ENCODE results near the gene TRABD2B. TPM values are rescaled to one million over a fixed set of nuclear protein-coding genes. Genes with fewer than 3 reads are reported as not detected.

Gene TRABD2B
- total and polyA plus RNA-seq, 2 donors (not counting 1 experiment from before 2014, with no cell fraction given): under 0.01 TPM; not detected in 1

- H3K27ac ChIP-seq (ENCODE audit: insufficient read depth, low read length): no peak overlapping the region
- no peaks in the 10 kb centered on the region for H4K20me1 ChIP-seq (ENCODE audit: control insufficient read depth, extremely low read depth, insufficient read depth, low read length)
- TF ChIP-seq EZH2 (IDR thresholded peaks at IDR 0.05; ENCODE audit: low read length, missing control alignments): no peak
- TF ChIP-seq CTCF (conservative IDR thresholded peaks at IDR 0.05 in 1 of 2, IDR thresholded peaks at IDR 0.05 in 1 of 2; ENCODE audit: low read depth in 1 of 2, low read length in 2 of 2): no peak
- H3K36me3 ChIP-seq (ENCODE audit: control insufficient read depth, insufficient read depth, low read length): no peaks in the 10 kb centered on the region
- no peak overlapping the region for H3K9ac ChIP-seq (ENCODE audit: insufficient read depth, low read length)
- DNase-seq (ENCODE audit: low read depth in 2 of 2): no peak
- no peak overlapping the region for H2AFZ ChIP-seq (ENCODE audit: low read length)
- H3K4me3 ChIP-seq (replicated peaks in 1 of 4; ENCODE audit: control extremely low read depth in 1 of 4, insufficient read depth in 1 of 4, low read depth in 3 of 4, low read length in 4 of 4): no peak overlapping the region
- no peaks in the 10 kb centered on the region for H3K4me1 ChIP-seq (ENCODE audit: control insufficient read depth, extremely low read depth, insufficient read depth, low read length)
- no peak overlapping the region for H3K4me2 ChIP-seq (ENCODE audit: extremely low read depth, insufficient read depth, low read length)
- H3K27me3 ChIP-seq (ENCODE audit: control insufficient read depth, insufficient read depth, low read length): no peaks in the 10 kb centered on the region
- H3K9me3 ChIP-seq (ENCODE audit: control insufficient read depth, insufficient read depth, low read depth, low read length): no peaks in the 10 kb centered on the region
- no peaks in the 10 kb centered on the region for H3K79me2 ChIP-seq (ENCODE audit: control insufficient read depth, insufficient read depth, low read length)
These were observed 26.3 kb downstream of the TRABD2B start for GRCh38 chr1:47970882-47971281.

- Histone ChIP-seq H3K27me3 (ENCODE audit: control insufficient read depth, insufficient read depth, low read length) (no peaks in the 10 kb centered on the region), H3K36me3 (ENCODE audit: control insufficient read depth, insufficient read depth, low read length) (no peaks in the 10 kb centered on the region), H3K4me1 (ENCODE audit: control insufficient read depth, extremely low read depth, insufficient read depth, low read length) (no peaks in the 10 kb centered on the region), H3K9me3 (ENCODE audit: control insufficient read depth, insufficient read depth, low read depth, low read length) (no peaks in the 10 kb centered on the region), H3K4me2 (ENCODE audit: extremely low read depth, insufficient read depth, low read length) (no peak overlapping the region), H3K79me2 (ENCODE audit: control insufficient read depth, insufficient read depth, low read length) (no peaks in the 10 kb centered on the region), H3K27ac (ENCODE audit: insufficient read depth, low read length) (no peak overlapping the region), H4K20me1 (ENCODE audit: control insufficient read depth, extremely low read depth, insufficient read depth, low read length) (no peaks in the 10 kb centered on the region), H3K4me3 (replicated peaks in 1 of 4; ENCODE audit: control extremely low read depth in 1 of 4, insufficient read depth in 1 of 4, low read depth in 3 of 4, low read length in 4 of 4) (no peak overlapping the region), H2AFZ (ENCODE audit: low read length) (no peak overlapping the region), H3K9ac (ENCODE audit: insufficient read depth, low read length) (no peak overlapping the region)
- TF ChIP-seq EZH2 (IDR thresholded peaks at IDR 0.05; ENCODE audit: low read length, missing control alignments) (no peak), CTCF (conservative IDR thresholded peaks at IDR 0.05 in 1 of 2, IDR thresholded peaks at IDR 0.05 in 1 of 2; ENCODE audit: low read depth in 1 of 2, low read length in 2 of 2) (no peak)
- DNase-seq (ENCODE audit: low read depth in 2 of 2): no peak
These were observed 27.7 kb downstream of the TRABD2B start for GRCh38 chr1:47969478-47969877.

GRCh38 chr1:47968556-47968888 lies 28.7 kb downstream of the TRABD2B start:
- Histone ChIP-seq H3K79me2 (ENCODE audit: control insufficient read depth, insufficient read depth, low read length) (no peaks in the 10 kb centered on the region), H3K27me3 (ENCODE audit: control insufficient read depth, insufficient read depth, low read length) (no peaks in the 10 kb centered on the region), H3K4me2 (ENCODE audit: extremely low read depth, insufficient read depth, low read length) (no peak overlapping the region), H3K4me3 (replicated peaks in 1 of 4; ENCODE audit: control extremely low read depth in 1 of 4, insufficient read depth in 1 of 4, low read depth in 3 of 4, low read length in 4 of 4) (no peak overlapping the region), H3K36me3 (ENCODE audit: control insufficient read depth, insufficient read depth, low read length) (no peaks in the 10 kb centered on the region), H3K9ac (ENCODE audit: insufficient read depth, low read length) (no peak overlapping the region), H3K4me1 (ENCODE audit: control insufficient read depth, extremely low read depth, insufficient read depth, low read length) (no peaks in the 10 kb centered on the region), H3K9me3 (ENCODE audit: control insufficient read depth, insufficient read depth, low read depth, low read length) (no peaks in the 10 kb centered on the region), H2AFZ (ENCODE audit: low read length) (no peak overlapping the region), H3K27ac (ENCODE audit: insufficient read depth, low read length) (no peak overlapping the region), H4K20me1 (ENCODE audit: control insufficient read depth, extremely low read depth, insufficient read depth, low read length) (no peaks in the 10 kb centered on the region)
- TF ChIP-seq EZH2 (IDR thresholded peaks at IDR 0.05; ENCODE audit: low read length, missing control alignments) (no peak), CTCF (conservative IDR thresholded peaks at IDR 0.05 in 1 of 2, IDR thresholded peaks at IDR 0.05 in 1 of 2; ENCODE audit: low read depth in 1 of 2, low read length in 2 of 2) (no peak)
- DNase-seq (ENCODE audit: low read depth in 2 of 2): no peak
